GM13977 (cell line): ENCODE results near the gene SULF2.

ENCODE experiments used
- DNase-seq: peaks from one replicate; pipeline ENCODE4 v3.0.0; 2012; ENCODE audit warnings: low spot score
- CTCF ChIP-seq: IDR thresholded peaks from 2 replicates; pipeline ENCODE4 v1.5.1; 2012; ENCODE audit warnings: mild to moderate bottlenecking, control low read depth; ENCODE audit not compliant: insufficient read depth; ENCODE audit errors: extremely low read depth, missing control alignments
- in situ Hi-C: fragments of 300-500 bp; cut with MboI; formaldehyde crosslinking; loops from one replicate; pipeline ENCODE4 v1.12.0; 2022; ENCODE audit warnings: low sequenced_read_pairs, low pct_unique_long_range_greater_than_20kb, mixed read lengths, inconsistent platforms; ENCODE audit not compliant: unreplicated experiment

The SULF2 gene

GRCh38 chr20:47618479-47618878 lies 166.8 kb downstream of the SULF2 start:
- DNase-seq, result no peak
- no peak for TF ChIP-seq CTCF
- in situ Hi-C loops, result no loop called here

DNA sequence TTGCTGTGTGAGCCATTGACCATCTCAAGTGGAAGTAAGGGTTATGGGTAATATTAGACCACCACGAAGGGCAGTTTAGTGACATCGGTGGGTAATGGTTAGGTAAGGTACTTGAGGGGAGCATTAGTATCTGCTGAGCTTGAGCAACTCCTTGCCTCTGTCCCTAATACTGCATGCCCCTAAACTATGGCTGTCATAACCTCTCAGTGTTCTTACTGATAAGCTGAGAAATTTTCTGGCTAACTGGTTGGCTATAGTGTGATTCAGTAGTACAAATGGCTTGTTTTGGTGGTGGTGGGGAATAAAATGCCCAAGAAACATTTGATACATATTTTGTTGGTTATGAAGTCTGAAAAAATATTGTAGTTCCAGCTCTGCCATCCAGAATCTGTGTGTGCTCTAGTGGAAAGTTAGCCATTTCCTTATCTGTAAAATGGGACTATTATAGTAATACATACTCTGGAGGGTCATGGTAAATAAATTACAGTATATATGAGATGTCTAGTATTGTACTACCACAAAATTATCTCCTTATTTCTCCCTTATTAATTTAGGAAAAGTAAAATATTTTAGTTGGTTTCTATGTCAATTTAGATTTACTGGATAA lies 170.5 kb downstream of the SULF2 start:
- in situ Hi-C loops, result no loop called here
- no peak for DNase-seq

GRCh38 chr20:47612670-47613069 lies 172.6 kb downstream of the SULF2 start:
- TF ChIP-seq CTCF, result no peak
- DNase-seq, result no peak
- in situ Hi-C loops, result no loop called here

More for the DNA sequence above, 170.5 kb downstream of the SULF2 start:
- no peak for TF ChIP-seq CTCF

DNA sequence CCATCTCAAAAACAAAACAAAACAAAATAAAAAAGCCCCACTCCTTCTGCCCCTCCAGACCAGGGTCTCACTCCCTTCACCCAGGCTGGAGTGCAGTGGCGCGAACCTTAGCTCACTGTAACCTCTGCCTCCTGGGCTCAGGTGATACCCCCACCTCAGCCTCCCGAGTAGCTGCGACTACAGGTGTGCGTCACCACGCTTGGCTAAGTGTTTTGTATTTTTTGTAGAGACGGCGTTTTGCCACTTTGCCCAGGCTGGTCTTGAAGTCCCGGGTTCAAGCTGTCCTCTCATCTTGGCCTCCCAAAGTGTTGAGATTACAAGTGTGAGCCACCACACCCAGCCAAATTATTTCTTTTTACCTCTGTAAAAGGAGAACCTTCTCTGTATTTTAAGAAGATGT lies 173.5 kb downstream of the SULF2 start:
- in situ Hi-C loops, result no loop called here
- no peak for TF ChIP-seq CTCF
- DNase-seq, result no peak

- TF ChIP-seq CTCF, result no peak
- in situ Hi-C loops, result no loop called here
- no peak for DNase-seq
Observed at GRCh38 chr20:47610945-47611250, 174.4 kb downstream of the SULF2 start.

DNA sequence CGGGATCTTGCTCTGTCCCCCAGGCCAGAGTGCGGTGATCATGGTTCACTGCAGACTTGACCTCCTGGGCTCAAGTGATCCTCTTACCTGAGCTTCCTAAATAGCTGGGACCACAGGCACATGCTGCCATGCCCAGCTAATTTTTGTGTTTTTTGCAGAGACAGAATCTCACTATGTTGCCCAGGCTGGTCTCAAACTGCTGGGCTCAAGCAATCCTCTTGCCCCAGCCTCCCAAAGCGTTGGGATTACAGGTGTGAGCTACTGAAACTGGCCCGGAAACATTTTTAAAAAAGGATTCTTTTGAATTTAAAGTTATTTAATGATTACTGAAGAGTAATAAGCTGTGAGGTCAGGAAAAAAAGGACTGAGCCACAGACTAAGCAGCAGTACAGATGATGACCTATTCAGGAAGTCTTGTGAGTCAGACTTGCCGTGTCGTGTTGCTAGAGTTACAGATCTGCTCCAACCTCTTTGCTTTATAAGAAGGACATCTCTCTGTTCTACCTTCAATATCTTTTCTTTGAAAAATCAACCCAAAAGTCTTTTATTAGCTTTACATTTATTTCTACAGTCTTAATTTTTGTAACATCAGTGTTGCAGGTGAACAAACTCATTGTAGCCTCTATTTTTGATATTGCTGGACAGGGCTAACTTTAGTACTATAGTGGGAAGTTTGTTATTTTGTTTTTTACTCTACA lies 174.9 kb downstream of the SULF2 start:
- peak; percentile 58 for DNase-seq
- in situ Hi-C loops, result no loop called here
- no peak for TF ChIP-seq CTCF
